Measurements from ENCODE around the gene PTPN21.

The PTPN21 gene

GRCh38 chr14:88454886-88455285, 99.9 kb downstream of the PTPN21 start:
- no peak for DNase-seq

- no peak for DNase-seq
Measured at GRCh38 chr14:88452231-88452630, 102.6 kb downstream of the PTPN21 start.

GRCh38 chr14:88439088-88439487, 115.7 kb downstream of the PTPN21 start:
- no peak for DNase-seq

GRCh38 chr14:88437658-88438057, 117.1 kb downstream of the PTPN21 start:
- no peak for DNase-seq

- DNase-seq, result no peak
Measured at GRCh38 chr14:88430976-88431375, 123.8 kb downstream of the PTPN21 start.

- DNase-seq, result no peak
Measured at GRCh38 chr14:88426271-88426670, 128.5 kb downstream of the PTPN21 start.

GRCh38 chr14:88424573-88424972, 130.2 kb downstream of the PTPN21 start:
- DNase-seq, result no peak

GRCh38 chr14:88422919-88423650, 131.7 kb downstream of the PTPN21 start:
- DNase-seq, result no peak

- DNase-seq, result no peak
Measured at GRCh38 chr14:88422047-88422446, 132.8 kb downstream of the PTPN21 start.

- DNase-seq, result no peak
Measured at GRCh38 chr14:88421286-88421685, 133.5 kb downstream of the PTPN21 start.

GRCh38 chr14:88420187-88420586, 134.6 kb downstream of the PTPN21 start:
- DNase-seq, result no peak

GRCh38 chr14:88417594-88417993, 137.2 kb downstream of the PTPN21 start:
- no peak for DNase-seq
